ENCODE measurements around the gene SPATA9.
"Not testable (repeated sequence)": the region's sequence is repeated elsewhere in the genome, so short reads cannot be mapped to it uniquely, and the experiment has no call there.

Gene SPATA9

GRCh38 chr5:95715799-95716461 lies 33.1 kb upstream of the SPATA9 start:
- DNase-seq = no peak

- no peak for DNase-seq
Observed at GRCh38 chr5:95713960-95714710, 31.3 kb upstream of the SPATA9 start.

DNA sequence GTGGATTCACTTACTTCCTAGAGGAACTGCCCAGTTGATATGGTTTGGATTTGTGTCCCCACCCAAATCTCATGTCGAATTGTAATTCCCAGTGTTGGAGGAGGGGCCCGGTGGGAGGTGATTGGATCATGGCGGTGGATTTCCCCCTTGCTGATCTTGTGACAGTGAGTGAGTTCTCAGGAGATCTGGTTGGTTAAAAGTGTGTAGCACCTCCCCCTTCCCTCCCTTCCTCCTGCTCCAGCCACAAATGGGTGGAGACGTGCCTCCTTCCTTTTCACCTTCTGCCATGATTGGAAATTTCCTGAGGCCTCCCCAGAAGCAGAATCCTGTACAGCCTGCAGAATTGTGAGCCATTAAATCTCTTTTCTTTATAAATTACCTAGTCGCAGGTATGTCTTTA lies 30.5 kb upstream of the SPATA9 start:
- DNase-seq = not testable (repeated sequence)

- DNase-seq = no peak
Observed at GRCh38 chr5:95712347-95712958, 29.7 kb upstream of the SPATA9 start.

GRCh38 chr5:95711501-95712346 lies 28.9 kb upstream of the SPATA9 start:
- DNase-seq = no peak

- not testable (repeated sequence) for DNase-seq
Observed at GRCh38 chr5:95710651-95711500, 28.1 kb upstream of the SPATA9 start.

GRCh38 chr5:95709967-95710650 lies 27.3 kb upstream of the SPATA9 start:
- DNase-seq = no peak

DNA sequence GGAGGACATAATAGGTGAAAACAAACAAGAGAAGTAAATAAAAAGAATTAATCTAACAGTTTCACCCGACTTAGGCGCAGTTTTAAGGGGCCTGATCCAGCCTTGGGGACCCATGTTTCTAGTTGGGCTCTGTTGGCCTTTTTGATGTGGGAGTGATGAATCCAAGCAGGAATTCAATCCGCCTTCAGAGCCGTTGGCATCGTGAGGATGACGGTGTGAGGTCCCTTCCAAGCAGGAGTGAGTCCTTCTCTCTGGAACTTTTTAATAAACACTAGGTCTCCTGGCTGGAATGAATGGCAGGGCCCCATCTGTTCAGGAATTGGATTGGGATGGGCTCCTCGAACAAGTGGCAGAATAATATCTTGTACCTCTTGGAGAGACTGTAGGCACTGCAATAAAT lies 26.1 kb upstream of the SPATA9 start:
- no peak for DNase-seq

GRCh38 chr5:95707534-95708188 lies 24.9 kb upstream of the SPATA9 start:
- DNase-seq = not testable (repeated sequence)

- DNase-seq = no peak
Observed at GRCh38 chr5:95707055-95707454, 24.3 kb upstream of the SPATA9 start.

GRCh38 chr5:95706196-95706595 lies 23.4 kb upstream of the SPATA9 start:
- DNase-seq = not testable (repeated sequence)

DNA sequence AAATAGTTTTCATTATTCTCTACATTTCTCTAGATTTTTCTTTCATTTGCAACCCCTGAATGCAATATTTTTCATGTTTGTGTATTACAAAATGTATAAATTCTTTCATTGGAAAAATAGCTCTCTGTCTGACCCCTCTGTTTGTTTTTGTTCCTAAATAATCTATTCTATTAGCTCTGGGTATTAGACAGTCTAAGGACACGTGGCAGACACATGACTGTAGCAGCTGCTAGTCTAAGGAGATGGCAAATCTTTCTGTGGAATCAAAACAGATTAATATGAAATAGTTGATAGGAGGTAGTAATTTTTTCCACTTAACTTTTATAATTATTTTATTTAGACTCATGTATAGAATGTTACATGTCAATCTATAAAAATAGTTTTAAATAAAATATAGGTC lies 21.4 kb upstream of the SPATA9 start:
- DNase-seq = no peak

GRCh38 chr5:95701074-95701473 lies 18.3 kb upstream of the SPATA9 start:
- no peak for DNase-seq

GRCh38 chr5:95699337-95699736 lies 16.5 kb upstream of the SPATA9 start:
- DNase-seq = no peak

DNA sequence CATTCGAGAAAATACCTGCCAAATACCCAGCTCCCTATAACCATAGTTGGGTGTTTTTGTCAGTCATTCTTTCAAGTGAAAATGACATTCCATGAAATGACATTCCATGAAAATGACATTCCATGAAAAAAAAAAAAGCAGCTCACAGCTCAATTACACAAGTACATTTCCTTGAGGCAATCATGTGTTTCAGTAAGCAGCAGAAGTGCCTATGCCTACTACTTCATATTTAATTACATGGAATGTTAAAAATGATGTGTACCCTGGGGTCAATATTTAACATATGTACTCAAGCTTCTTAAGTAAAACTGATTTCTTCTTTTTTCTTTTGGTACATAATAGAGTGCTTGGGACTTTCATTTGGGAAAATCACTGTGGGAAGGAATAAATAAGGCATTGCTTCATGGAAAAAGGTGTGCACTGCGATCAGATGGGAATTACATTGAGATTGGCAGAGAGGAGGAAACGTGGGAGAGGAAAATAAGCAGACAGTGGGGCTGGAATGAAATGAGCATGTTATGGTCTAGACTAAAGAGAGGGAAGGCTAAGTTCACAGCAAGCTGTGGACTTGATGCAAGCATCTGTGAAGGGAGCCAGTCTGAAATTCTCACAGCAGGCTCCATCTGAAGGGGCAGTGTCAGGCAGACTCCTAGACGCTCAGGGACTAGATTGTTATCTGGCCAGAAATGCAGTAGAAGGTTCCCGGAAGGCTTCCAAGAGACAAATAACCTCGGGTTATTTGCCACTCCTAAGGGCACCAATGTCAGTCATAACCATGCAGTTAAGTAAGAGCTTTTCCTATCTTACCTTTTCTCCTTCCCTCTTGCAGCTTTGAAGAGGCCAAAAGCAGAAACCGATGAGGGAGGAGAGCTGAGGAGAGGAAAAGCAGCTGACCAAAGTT lies 15.2 kb upstream of the SPATA9 start:
- DNase-seq = no peak

DNA sequence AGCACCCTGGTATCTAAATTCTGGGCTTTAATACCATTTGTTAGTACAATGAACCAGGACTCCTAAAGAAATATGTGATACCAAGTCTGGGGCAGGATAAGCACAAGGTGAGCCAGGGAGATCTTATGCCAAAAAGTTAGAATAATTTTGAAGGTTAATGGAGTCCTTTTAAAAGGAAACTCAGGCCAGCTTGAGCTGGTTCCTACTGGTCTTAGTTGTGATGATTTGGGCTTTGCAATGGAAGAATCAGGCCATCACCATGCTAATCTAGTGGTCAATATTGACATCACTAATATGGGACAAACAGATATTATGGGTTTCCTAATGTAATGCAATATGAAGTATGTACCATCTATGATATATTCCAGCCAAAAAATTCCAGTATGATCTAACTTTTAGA lies 7.5 kb upstream of the SPATA9 start:
- no peak for DNase-seq

- no peak for DNase-seq
Observed at GRCh38 chr5:95689680-95690079, 6.9 kb upstream of the SPATA9 start.

DNA sequence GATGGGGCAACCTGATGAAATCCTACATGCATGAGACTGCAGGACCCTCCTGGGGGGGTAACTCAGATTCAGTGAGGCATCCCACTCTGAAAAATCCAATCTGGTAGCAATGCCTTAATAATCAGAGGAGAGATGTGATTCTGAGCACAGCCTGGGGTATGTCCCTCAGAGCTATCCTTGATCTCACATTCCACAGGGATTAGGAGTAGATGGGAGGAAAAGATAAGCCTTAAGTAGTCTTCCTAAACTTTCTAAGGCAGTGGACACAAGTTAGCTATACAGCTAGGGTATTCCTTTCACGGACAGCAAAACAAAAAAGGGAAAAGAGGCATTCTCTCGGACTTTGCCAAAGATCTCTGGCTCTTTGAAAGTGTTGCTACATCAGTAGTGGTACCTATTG lies 3.9 kb upstream of the SPATA9 start:
- no peak for DNase-seq

DNA sequence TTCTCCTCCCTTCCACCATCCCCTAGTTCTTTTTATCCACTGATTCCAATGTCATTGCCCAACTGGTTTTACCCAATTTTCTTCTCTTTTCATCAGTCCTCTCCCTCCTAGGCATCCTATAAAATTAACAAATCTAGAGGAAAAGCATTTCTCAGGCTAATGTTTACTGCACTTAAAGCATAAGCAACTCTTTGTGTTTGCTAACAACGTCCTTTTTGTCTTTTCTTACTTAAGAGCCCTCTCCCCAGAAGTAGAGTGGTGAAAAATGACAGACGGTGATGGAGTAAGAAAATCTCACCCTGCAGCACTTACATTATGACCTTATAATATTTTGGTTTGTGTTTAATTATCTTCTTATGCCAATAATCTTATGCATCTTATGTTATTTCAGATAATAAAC lies 1.6 kb upstream of the SPATA9 start:
- DNase-seq = no peak

- DNase-seq = no peak
Observed at GRCh38 chr5:95673081-95673480, 9.7 kb downstream of the SPATA9 start.

All from activated CD8-positive, alpha-beta memory T cell treated with anti-CD3 and anti-CD28 coated beads for 24 hours (primary cell).